A549 (cell line): ENCODE measurements around the gene POPDC3. TPM values are rescaled to one million over a fixed set of nuclear protein-coding genes. Genes with fewer than 3 reads are reported as not detected.

Experiments used
- ATAC-seq, 2 experiments: fragments of 200-7000 bp in 1 of 2; fragments of >200 bp in 1 of 2; cut with Nextera tagmentation in 1 of 2; cut with Tn5 transposase in 1 of 2; 3 replicates each; pipeline versions ENCODE4 v1.8.0 to v1.9.1; 2018 to 2020; ENCODE audit warnings: mild to moderate bottlenecking in 1 of 2, moderate library complexity in 1 of 2
- CTCF ChIA-PET: fragments of 300-600 bp; sonication (Branson Sonifier 250); formaldehyde crosslinking; extraction: SDS; loops from one replicate; lab custom pipeline; 2021; ENCODE audit warnings: antibody characterized with exemption, inconsistent platforms; lab: Yijun Ruan, JAX
- POLR2A ChIA-PET: fragments of 350-600 bp; formaldehyde crosslinking; extraction: SDS; loops from one replicate; lab custom pipeline; 2021; ENCODE audit warnings: antibody characterized with exemption, inconsistent platforms; lab: Yijun Ruan, JAX
- DNase-seq, 2 experiments: peaks; one replicate each; pipeline versions ENCODE4 v3.0.0 to v3.0.0-alpha.2; 2011 to 2016; ENCODE audit warnings: low read depth in 1 of 2, low spot score in 1 of 2
- FAIRE-seq: peaks from 2 replicates; lab custom pipeline; 2011; peaks lifted over from hg19 to GRCh38; lab: Jason Lieb, UNC
- H3K27ac ChIP-seq, 2 experiments: fragments of >200 bp; sonication (Bioruptor Twin); formaldehyde crosslinking; 3 replicates each; pipeline ENCODE4 v1.5.1; 2016 to 2017
- H3K4me1 ChIP-seq: fragments of >200 bp; sonication (Bioruptor Twin); formaldehyde crosslinking; 3 replicates; pipeline ENCODE4 v1.6.1; 2016
- H3K4me2 ChIP-seq: fragments of >200 bp; sonication (Bioruptor Twin); formaldehyde crosslinking; 3 replicates; pipeline ENCODE4 v1.6.1; 2016
- H3K4me3 ChIP-seq: fragments of >200 bp; sonication (Bioruptor Twin); formaldehyde crosslinking; 3 replicates; pipeline ENCODE4 v1.5.1; 2016
- H3K9me3 ChIP-seq: fragments of >200 bp; sonication (Bioruptor Twin); formaldehyde crosslinking; 3 replicates; pipeline ENCODE4 v1.6.1; 2016
- BHLHE40 ChIP-seq: IDR thresholded peaks from 2 replicates; pipeline ENCODE4 v1.6.1; 2012; ENCODE audit warnings: low read depth, low read length, inconsistent platforms
- CEBPB ChIP-seq, 2 experiments: fragments of >200 bp in 1 of 2; sonication (Bioruptor Twin) in 1 of 2; formaldehyde crosslinking in 1 of 2; IDR thresholded peaks; 2 replicates each; pipeline ENCODE4 v1.6.1; 2012 to 2016
- CHD2 ChIP-seq: fragments of 150-350 bp; IDR thresholded peaks from 2 replicates; pipeline ENCODE4 v1.6.1; 2014; ENCODE audit warnings: low read length; ENCODE audit not compliant: partially characterized antibody
- EHF ChIP-seq: fragments of 250-450 bp; sonication (Bioruptor Pico); IDR thresholded peaks from 2 replicates; pipeline ENCODE4 v1.5.0; 2020; ENCODE audit warnings: mild to moderate bottlenecking
- FOSL2 ChIP-seq, 2 experiments: fragments of 450-650 bp in 1 of 2; fragments of >200 bp in 1 of 2; sonication (Bioruptor Twin) in 1 of 2; formaldehyde crosslinking; IDR thresholded peaks; 2 replicates each; pipeline versions ENCODE4 v1.5.0 to v1.6.1; 2016 to 2020; ENCODE audit warnings: mild to moderate bottlenecking in 1 of 2, moderate library complexity in 1 of 2
- HEYL ChIP-seq: fragments of 250-450 bp; sonication (Bioruptor Pico); IDR thresholded peaks from 2 replicates; pipeline ENCODE4 v1.8.0; 2021; ENCODE audit warnings: mild to moderate bottlenecking, moderate library complexity
- HOXA7 ChIP-seq: fragments of 250-450 bp; sonication (Bioruptor Pico); IDR thresholded peaks from 2 replicates; pipeline ENCODE4 v1.5.0; 2020; ENCODE audit warnings: mild to moderate bottlenecking, moderate library complexity
- HOXB13 ChIP-seq: fragments of 250-450 bp; sonication (Bioruptor Pico); IDR thresholded peaks from 2 replicates; pipeline ENCODE4 v1.5.0; 2020; ENCODE audit warnings: low read depth, mild to moderate bottlenecking, moderate library complexity
- JUNB ChIP-seq: fragments of >200 bp; sonication (Bioruptor Twin); formaldehyde crosslinking; IDR thresholded peaks from 2 replicates; pipeline ENCODE4 v1.6.1; 2016
- KDM1A ChIP-seq: fragments of 200-600 bp; sonication (generic); IDR thresholded peaks from 2 replicates; pipeline ENCODE4 v1.6.1; 2016; ENCODE audit warnings: low read depth, mild to moderate bottlenecking
- KDM5A ChIP-seq: fragments of 200-600 bp; sonication (generic); IDR thresholded peaks from 2 replicates; pipeline ENCODE4 v1.6.1; 2016; ENCODE audit warnings: antibody characterized with exemption, mild to moderate bottlenecking
- MAFK ChIP-seq: fragments of 450-650 bp; IDR thresholded peaks from 2 replicates; pipeline ENCODE4 v1.6.1; 2014; ENCODE audit not compliant: partially characterized antibody
- MAX ChIP-seq: IDR thresholded peaks from 2 replicates; pipeline ENCODE4 v1.6.1; 2012
- MAZ ChIP-seq: fragments of 150-350 bp; IDR thresholded peaks from 2 replicates; pipeline ENCODE4 v1.6.1; 2014; ENCODE audit warnings: antibody characterized with exemption, low read depth, low read length, borderline replicate concordance
- NFE2L2 ChIP-seq: fragments of 150-350 bp; conservative IDR thresholded peaks from 2 replicates; pipeline ENCODE4 v1.6.1; 2014; ENCODE audit warnings: low read length
- PBX3 ChIP-seq: IDR thresholded peaks from 2 replicates; pipeline ENCODE4 v1.6.1; 2012
- PHF8 ChIP-seq: fragments of 200-600 bp; sonication (generic); IDR thresholded peaks from 2 replicates; pipeline ENCODE4 v1.6.1; 2016; ENCODE audit warnings: low read depth, mild to moderate bottlenecking, antibody characterized with exemption, moderate library complexity, borderline replicate concordance
- RAD21 ChIP-seq, 2 experiments: fragments of >200 bp in 1 of 2; sonication (Bioruptor Twin) in 1 of 2; formaldehyde crosslinking in 1 of 2; IDR thresholded peaks in 1 of 2; conservative IDR thresholded peaks in 1 of 2; 2 replicates in 1 of 2; 3 replicates in 1 of 2; pipeline ENCODE4 v1.6.1; 2012 to 2018; ENCODE audit warnings: inconsistent platforms in 1 of 2
- RARB ChIP-seq: fragments of 250-450 bp; sonication (Bioruptor Pico); IDR thresholded peaks from 2 replicates; pipeline ENCODE4 v1.8.0; 2021; ENCODE audit warnings: mild to moderate bottlenecking, moderate library complexity
- SREBF2 ChIP-seq: fragments of 450-650 bp; IDR thresholded peaks from 2 replicates; pipeline ENCODE4 v1.6.1; 2014; ENCODE audit warnings: mild to moderate bottlenecking, moderate library complexity
- TP53 ChIP-seq: fragments of 250-450 bp; sonication (Bioruptor Pico); IDR thresholded peaks from 2 replicates; pipeline ENCODE4 v1.5.0; 2021; ENCODE audit warnings: mild to moderate bottlenecking, moderate library complexity
- USF2 ChIP-seq: fragments of 450-650 bp; IDR thresholded peaks from 2 replicates; pipeline ENCODE4 v1.6.1; 2014; ENCODE audit warnings: antibody characterized with exemption
- ZC3H11A ChIP-seq: fragments of 450-650 bp; IDR thresholded peaks from 2 replicates; pipeline ENCODE4 v1.6.1; 2014; ENCODE audit warnings: antibody characterized with exemption, mild to moderate bottlenecking
- ZFP36 ChIP-seq: fragments of 450-650 bp; IDR thresholded peaks from 2 replicates; pipeline ENCODE4 v1.6.1; 2014; ENCODE audit warnings: borderline replicate concordance; ENCODE audit not compliant: partially characterized antibody
- ZNF302 ChIP-seq: fragments of 250-450 bp; sonication (Bioruptor Pico); IDR thresholded peaks from 2 replicates; pipeline ENCODE4 v1.9.0; 2021; ENCODE audit warnings: inconsistent platforms, mild to moderate bottlenecking, moderate library complexity
- WGBS: methylation state at CpG from one replicate; pipeline ENCODE4 v1.1.6; 2017; ENCODE audit errors: missing lambda C conversion rate; 5-methylcytosine and 5-hydroxymethylcytosine counted together
- polyA plus RNA-seq, 4 experiments: library from polyadenylated mRNA; depleted of rRNA in 3 of 4; stranded (reverse); fragments of >200 nt; fragmentation: RNase III in 1 of 4; extraction: RNeasy Plus Mini Kit Qiagen cat#74134 plus additional on column Dnase treatment in 1 of 4; gene quantifications; 2 replicates in 3 of 4; 3 replicates in 1 of 4; pipeline ENCODE4 v1.2.3, GENCODE V29; 2011 to 2017
- TF ChIP-seq, protein P1 (sequence below): fragments of 200-600 bp; sonication (generic); IDR thresholded peaks from 2 replicates; pipeline ENCODE4 v1.6.1; 2016; ENCODE audit warnings: antibody characterized with exemption, mild to moderate bottlenecking, moderate library complexity

Gene POPDC3
- polyA plus RNA-seq, 2 of the 4 experiments (the other 2 are of a cell fraction): 19.7 to 54.9 TPM

DNA sequence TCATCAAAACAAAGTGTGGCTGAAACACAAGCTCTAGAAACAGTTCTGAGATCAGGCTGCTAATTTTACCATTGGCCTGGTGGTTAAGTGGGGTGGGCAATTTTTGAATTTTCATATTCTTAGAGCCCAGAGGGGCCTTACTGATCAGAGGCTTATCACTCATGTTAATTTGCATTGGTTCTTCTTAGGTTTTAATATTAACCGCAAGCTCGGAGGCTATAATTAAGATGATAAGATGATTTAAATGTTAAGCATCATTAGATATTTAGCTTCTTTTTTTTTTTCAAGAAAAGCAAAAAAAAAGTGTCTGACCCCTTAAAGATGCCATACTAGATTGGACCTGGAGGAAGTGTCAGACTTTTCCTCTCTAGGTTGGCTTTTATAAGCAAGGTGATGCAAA lies 8.4 kb upstream of the POPDC3 start:
- TF ChIP-seq PHF8: no peak
- TF ChIP-seq CEBPB (IDR thresholded peaks at IDR 0.05): no peak
- no peak for TF ChIP-seq KDM5A
- no peak for TF ChIP-seq EHF
- no peak for TF ChIP-seq BHLHE40
- TF ChIP-seq HEYL: no peak
- TF ChIP-seq, all 56 proteins: peak for 0
- H3K4me3 ChIP-seq: no peak overlapping the region
- POLR2A ChIA-PET: no interaction called here
- ATAC-seq (no peak), FAIRE-seq (no peak), DNase-seq (no peak)
- CTCF ChIA-PET: no interaction called here
- H3K9me3 ChIP-seq: peaks cover 1% of the 10 kb centered on the region; the same call in 1 of the 3 replicates
- no peak overlapping the region for H3K4me2 ChIP-seq
- H3K27ac ChIP-seq: no peak overlapping the region
- 83% methylated on average over 2 of the region's 2 CpGs for WGBS
- H3K4me1 ChIP-seq: no peaks in the 10 kb centered on the region

- no peak for ATAC-seq
- Histone ChIP-seq H3K4me1 (no peaks in the 10 kb centered on the region), H3K9me3 (no peaks in the 10 kb centered on the region)
- no peak for DNase-seq
- no peak for FAIRE-seq
- 75% methylated on average over 2 of the region's 2 CpGs for WGBS
- TF ChIP-seq KDM5A: no peak
- no peak for TF ChIP-seq RAD21 (conservative IDR thresholded peaks at IDR 0.05 in 1 of 2, IDR thresholded peaks at IDR 0.05 in 1 of 2)
- TF ChIP-seq SREBF2: no peak
- TF ChIP-seq ZFP36: no peak
- TF ChIP-seq TP53 (CRISPR knock-in tag): no peak
- TF ChIP-seq HOXB13 (CRISPR knock-in tag): no peak
- TF ChIP-seq RARB (CRISPR knock-in tag): no peak
- TF ChIP-seq, all 56 proteins: peak for 0
- Histone ChIP-seq H3K27ac (no peak overlapping the region), H3K4me2 (no peak overlapping the region), H3K4me3 (no peak overlapping the region)
- POLR2A ChIA-PET: no interaction called here
- CTCF ChIA-PET: no interaction called here
Observed at GRCh38 chr6:105186576-105186975, 6.8 kb upstream of the POPDC3 start.

DNA sequence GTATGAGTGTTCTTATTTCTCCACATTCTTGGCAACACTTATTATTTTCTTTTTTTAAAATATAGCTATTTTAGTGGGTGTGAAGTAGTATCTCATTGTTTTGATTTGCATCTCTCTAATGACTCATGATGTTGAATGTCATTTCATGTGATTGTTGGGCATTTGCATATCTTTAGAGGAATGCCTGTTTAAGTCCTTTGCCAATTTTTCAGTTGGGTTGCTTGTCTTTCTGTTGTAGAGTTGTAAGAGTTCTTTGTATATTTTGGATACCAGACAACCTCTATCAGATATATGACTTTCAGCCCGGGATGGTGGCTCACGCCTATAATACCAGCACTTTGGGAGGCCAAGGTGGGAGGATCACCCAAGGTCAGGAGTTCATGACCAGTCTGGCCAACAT lies 5.1 kb upstream of the POPDC3 start:
- ATAC-seq (no peak), DNase-seq (no peak)
- Histone ChIP-seq H3K9me3 (no peaks in the 10 kb centered on the region), H3K4me3 (no peak overlapping the region), H3K4me2 (no peak overlapping the region)
- CTCF ChIA-PET: no interaction called here
- WGBS: 80% methylated on average over 1 of the region's 2 CpGs
- no peak for TF ChIP-seq ZNF302 (CRISPR knock-in tag)
- TF ChIP-seq MAX: no peak
- TF ChIP-seq HEYL: no peak
- TF ChIP-seq PBX3: no peak
- no peak for TF ChIP-seq KDM1A
- no peak for TF ChIP-seq CHD2
- TF ChIP-seq, all 56 proteins: peak for 0
- no peaks in the 10 kb centered on the region for H3K4me1 ChIP-seq
- no peak for FAIRE-seq
- no peak overlapping the region for H3K27ac ChIP-seq
- POLR2A ChIA-PET: no interaction called here

DNA sequence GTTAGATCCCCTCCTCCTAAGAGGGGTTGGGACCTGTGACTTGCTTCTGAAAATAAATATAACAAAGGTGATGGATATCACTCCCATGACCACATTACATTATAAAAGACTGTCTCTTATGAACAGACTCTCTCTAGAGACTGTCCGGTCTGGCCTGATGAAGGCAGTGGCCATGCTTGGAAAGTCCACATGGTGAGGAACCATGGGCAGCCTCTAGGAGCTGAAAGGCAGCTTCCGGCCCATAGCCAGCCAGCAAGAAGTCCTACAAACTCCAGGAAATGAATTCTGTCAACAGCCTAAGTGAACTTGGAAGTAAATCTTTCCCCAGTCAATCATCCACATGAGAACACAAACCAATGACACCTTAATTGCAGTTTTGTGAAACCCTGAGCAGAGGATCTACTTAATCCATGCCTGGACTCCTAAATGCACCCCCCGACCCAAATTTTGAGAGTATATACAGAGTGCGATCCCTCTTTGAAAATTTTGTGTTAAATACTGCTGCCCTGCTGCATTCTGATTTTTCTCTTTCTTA lies 2.2 kb upstream of the POPDC3 start:
- ChIA-PET CTCF (no interaction called here), POLR2A (no interaction called here)
- no peak for ATAC-seq
- Histone ChIP-seq H3K9me3 (no peaks in the 10 kb centered on the region), H3K27ac (no peak overlapping the region), H3K4me1 (0 out of 3 replicates have a peak, but pooled peaks cover 5% of the 10 kb centered on the region), H3K4me3 (no peak overlapping the region), H3K4me2 (no peak overlapping the region)
- no peak for DNase-seq
- FAIRE-seq: no peak
- 94% methylated on average over 4 of the region's 4 CpGs for WGBS
- TF ChIP-seq JUNB (no peak), ZC3H11A (no peak), SREBF2 (no peak), HOXA7 (CRISPR knock-in tag) (no peak), CEBPB (IDR thresholded peaks at IDR 0.05) (no peak), EHF (no peak), MAZ (no peak), FOSL2 (IDR thresholded peaks at IDR 0.05) (no peak), FOSL2 (CRISPR knock-in tag; IDR thresholded peaks at IDR 0.05) (no peak), USF2 (no peak), ZFP36 (no peak), MAFK (no peak), NFE2L2 (no peak)
- TF ChIP-seq, protein P1, sequence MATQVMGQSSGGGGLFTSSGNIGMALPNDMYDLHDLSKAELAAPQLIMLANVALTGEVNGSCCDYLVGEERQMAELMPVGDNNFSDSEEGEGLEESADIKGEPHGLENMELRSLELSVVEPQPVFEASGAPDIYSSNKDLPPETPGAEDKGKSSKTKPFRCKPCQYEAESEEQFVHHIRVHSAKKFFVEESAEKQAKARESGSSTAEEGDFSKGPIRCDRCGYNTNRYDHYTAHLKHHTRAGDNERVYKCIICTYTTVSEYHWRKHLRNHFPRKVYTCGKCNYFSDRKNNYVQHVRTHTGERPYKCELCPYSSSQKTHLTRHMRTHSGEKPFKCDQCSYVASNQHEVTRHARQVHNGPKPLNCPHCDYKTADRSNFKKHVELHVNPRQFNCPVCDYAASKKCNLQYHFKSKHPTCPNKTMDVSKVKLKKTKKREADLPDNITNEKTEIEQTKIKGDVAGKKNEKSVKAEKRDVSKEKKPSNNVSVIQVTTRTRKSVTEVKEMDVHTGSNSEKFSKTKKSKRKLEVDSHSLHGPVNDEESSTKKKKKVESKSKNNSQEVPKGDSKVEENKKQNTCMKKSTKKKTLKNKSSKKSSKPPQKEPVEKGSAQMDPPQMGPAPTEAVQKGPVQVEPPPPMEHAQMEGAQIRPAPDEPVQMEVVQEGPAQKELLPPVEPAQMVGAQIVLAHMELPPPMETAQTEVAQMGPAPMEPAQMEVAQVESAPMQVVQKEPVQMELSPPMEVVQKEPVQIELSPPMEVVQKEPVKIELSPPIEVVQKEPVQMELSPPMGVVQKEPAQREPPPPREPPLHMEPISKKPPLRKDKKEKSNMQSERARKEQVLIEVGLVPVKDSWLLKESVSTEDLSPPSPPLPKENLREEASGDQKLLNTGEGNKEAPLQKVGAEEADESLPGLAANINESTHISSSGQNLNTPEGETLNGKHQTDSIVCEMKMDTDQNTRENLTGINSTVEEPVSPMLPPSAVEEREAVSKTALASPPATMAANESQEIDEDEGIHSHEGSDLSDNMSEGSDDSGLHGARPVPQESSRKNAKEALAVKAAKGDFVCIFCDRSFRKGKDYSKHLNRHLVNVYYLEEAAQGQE: no peak
